Parietal lobe (tissue), 1 donor: Measurements from ENCODE around the gene SNX30. TPM values are rescaled to one million over a fixed set of nuclear protein-coding genes. Genes with fewer than 3 reads are reported as not detected.

Experiments
- total RNA-seq: library from RNA; depleted of rRNA; stranded (reverse); fragments of >200 nt; gene quantifications from one replicate; pipeline ENCODE4 v1.2.3, GENCODE V29; 2014

SNX30 gene, protein sequence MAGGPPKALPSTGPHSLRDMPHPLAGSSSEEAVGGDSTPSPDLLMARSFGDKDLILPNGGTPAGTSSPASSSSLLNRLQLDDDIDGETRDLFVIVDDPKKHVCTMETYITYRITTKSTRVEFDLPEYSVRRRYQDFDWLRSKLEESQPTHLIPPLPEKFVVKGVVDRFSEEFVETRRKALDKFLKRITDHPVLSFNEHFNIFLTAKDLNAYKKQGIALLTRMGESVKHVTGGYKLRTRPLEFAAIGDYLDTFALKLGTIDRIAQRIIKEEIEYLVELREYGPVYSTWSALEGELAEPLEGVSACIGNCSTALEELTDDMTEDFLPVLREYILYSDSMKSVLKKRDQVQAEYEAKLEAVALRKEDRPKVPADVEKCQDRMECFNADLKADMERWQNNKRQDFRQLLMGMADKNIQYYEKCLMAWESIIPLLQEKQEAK
- total RNA-seq, result 29.7 TPM

DNA sequence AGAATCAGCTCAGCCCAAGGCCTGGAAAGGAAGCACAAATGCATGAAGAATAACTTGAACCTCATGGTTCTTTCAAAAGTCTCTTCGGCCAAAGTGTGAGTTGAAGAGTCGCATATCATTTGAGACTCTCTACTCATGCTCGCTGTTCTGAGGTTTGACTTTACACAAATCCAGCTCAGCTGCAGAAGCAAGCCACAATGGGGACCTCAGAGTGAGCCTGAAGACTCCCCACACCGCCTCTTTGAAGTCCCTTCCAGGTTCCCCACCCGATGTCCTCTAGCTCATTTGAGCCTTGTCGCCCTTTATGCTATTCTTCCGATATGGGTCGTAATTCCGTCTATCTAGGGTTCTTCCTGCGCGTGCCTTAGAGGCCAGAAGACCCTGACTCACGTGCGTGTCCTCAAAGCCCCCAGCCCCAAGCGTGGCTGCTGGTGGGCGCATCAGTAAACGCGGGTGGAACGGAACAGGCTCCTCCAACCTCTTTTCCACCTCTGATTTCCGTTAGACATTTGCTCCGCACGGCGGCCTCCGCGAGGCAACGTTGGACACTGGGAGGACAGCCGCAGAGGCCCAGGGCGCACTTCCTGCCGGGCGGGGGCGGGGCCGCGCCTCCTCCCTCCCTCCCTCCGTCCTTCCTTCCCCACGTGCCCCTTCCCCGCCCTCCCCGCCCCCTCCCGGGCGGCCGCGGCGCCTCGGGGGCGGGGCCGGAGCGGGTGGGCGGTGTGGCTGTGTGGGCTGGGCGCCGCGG lies at the start of gene SNX30:
Gene SNX30 (plus strand): TSS at position 745 of the 748 bp plus-strand sequence. CDS start 242 bp downstream, outside the sequence.

DNA sequence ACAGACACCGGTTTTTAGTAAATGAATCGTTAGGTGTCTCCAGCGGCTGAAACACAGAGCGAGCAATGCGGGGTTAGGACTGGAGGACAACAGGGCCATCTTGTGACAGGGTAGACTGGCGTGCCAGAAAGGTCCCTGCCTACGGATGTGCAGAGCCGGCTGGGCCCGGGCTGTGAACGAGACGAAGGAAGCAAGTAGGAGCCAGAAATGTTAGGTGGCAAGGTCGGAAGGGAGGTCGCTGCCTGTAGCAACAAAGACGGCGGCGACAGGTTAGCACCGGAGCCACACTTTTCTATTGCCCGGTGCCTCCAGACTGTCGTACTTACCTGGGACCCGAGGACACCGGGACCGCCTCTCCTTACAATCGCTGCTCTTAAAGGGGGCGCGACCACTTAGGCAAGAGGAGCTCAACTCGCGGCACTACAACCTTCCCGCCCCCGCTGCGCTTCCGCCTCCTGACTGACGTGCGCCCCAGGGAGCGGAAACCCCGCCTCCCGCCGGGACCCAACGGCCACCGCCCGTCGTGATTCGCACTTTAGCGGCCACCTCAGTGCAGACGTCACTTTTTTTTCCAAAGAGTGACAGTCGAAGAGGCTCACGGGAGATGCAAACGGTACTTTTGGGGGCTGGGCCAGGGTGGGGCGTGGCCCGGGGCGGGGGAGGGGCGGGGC lies 32.8 kb upstream of the SNX30 start, which contains the start of gene INIP:
Gene INIP (minus strand): TSS at position 457 of the 671 bp plus-strand sequence. CDS start 1,632 bp downstream, outside the sequence.

DNA sequence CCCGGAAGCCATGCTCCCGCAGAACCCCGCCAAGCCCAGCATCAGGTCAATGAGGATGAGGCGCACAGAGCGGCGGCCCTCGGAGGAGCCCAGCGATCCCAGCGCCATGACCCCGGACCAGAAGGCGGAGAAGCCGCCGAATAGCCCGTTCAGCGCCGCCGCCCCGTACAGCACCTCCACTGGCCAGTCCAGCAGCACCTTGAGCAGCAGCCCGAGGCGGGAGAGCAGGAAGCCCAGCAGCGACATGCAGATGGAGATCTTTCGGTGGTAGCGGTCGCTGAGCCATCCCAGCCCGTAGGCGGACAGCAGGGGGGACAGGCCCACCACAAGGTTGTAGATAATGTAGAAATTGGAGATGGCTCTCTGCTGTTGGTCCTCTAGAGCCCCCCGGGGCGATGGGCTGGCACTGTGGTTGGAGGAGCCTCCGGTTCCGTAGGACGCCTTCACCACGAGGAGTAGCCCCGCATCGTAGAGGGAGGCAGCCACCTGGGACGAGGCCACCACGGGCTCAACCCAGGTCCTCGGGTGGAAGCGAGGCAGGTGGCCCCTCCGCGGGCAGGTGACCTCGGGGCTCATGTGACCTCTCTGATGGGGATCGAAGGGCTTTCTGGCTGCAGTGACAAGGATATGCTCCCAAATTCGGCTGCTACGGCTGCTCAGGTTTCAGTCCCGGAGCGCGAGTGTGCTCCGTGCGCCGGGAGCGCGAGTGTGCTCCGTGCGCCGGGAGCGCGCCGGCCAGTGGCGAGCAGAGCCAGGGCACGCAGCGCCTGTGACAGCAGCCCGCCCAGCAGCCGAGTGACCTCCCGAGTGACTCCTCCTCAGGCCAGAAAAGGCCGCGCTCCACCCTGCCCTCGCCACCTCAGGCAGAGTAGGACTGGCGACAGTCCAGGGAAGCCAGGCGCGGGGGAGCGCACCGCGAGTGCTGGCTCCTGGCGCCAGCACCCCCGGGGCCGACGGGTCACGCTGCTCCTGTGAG lies 139.8 kb downstream of the SNX30 start, which contains the start of gene SLC46A2:
Gene SLC46A2 (minus strand): TSS at position 771 of the 976 bp plus-strand sequence. CDS start 195 bp downstream, at position 576.

Other genes with a start within 250 kb of the SNX30 start
- 25.4 TPM for gene INIP, start 32.6 kb upstream of the SNX30 start, total RNA-seq
- not detected for gene SLC46A2, start 140.1 kb downstream of the SNX30 start, total RNA-seq